A549 (cell line): Measurements from ENCODE around the gene RGS14. TPM values are rescaled to one million over a fixed set of nuclear protein-coding genes. Genes with fewer than 3 reads are reported as not detected.

ENCODE experiments used
- ATAC-seq, 2 experiments: fragments of 200-7000 bp in 1 of 2; fragments of >200 bp in 1 of 2; cut with Nextera tagmentation in 1 of 2; cut with Tn5 transposase in 1 of 2; 3 replicates each; pipeline versions ENCODE4 v1.8.0 to v1.9.1; 2018 to 2020; ENCODE audit warnings: mild to moderate bottlenecking in 1 of 2, moderate library complexity in 1 of 2
- CTCF ChIA-PET: fragments of 300-600 bp; sonication (Branson Sonifier 250); formaldehyde crosslinking; extraction: SDS; loops from one replicate; lab custom pipeline; 2021; ENCODE audit warnings: antibody characterized with exemption, inconsistent platforms; lab: Yijun Ruan, JAX
- POLR2A ChIA-PET: fragments of 350-600 bp; formaldehyde crosslinking; extraction: SDS; loops from one replicate; lab custom pipeline; 2021; ENCODE audit warnings: antibody characterized with exemption, inconsistent platforms; lab: Yijun Ruan, JAX
- DNase-seq, 2 experiments: peaks; one replicate each; pipeline versions ENCODE4 v3.0.0 to v3.0.0-alpha.2; 2011 to 2016; ENCODE audit warnings: low read depth in 1 of 2, low spot score in 1 of 2
- FAIRE-seq: peaks from 2 replicates; lab custom pipeline; 2011; peaks lifted over from hg19 to GRCh38; lab: Jason Lieb, UNC
- H3K27ac ChIP-seq, 2 experiments: fragments of >200 bp; sonication (Bioruptor Twin); formaldehyde crosslinking; 3 replicates each; pipeline ENCODE4 v1.5.1; 2016 to 2017
- H3K4me1 ChIP-seq: fragments of >200 bp; sonication (Bioruptor Twin); formaldehyde crosslinking; 3 replicates; pipeline ENCODE4 v1.6.1; 2016
- H3K4me2 ChIP-seq: fragments of >200 bp; sonication (Bioruptor Twin); formaldehyde crosslinking; 3 replicates; pipeline ENCODE4 v1.6.1; 2016
- H3K4me3 ChIP-seq: fragments of >200 bp; sonication (Bioruptor Twin); formaldehyde crosslinking; 3 replicates; pipeline ENCODE4 v1.5.1; 2016
- H3K9me3 ChIP-seq: fragments of >200 bp; sonication (Bioruptor Twin); formaldehyde crosslinking; 3 replicates; pipeline ENCODE4 v1.6.1; 2016
- CBX2 ChIP-seq: fragments of 200-600 bp; sonication (generic); IDR thresholded peaks from 2 replicates; pipeline ENCODE4 v1.6.1; 2016; ENCODE audit warnings: low read depth, mild to moderate bottlenecking, borderline replicate concordance
- CBX8 ChIP-seq: fragments of 200-600 bp; sonication (generic); IDR thresholded peaks from 2 replicates; pipeline ENCODE4 v1.6.1; 2016
- CHD4 ChIP-seq: fragments of 200-600 bp; sonication (generic); IDR thresholded peaks from 2 replicates; pipeline ENCODE4 v1.6.1; 2016; ENCODE audit warnings: antibody characterized with exemption, mild to moderate bottlenecking, borderline replicate concordance
- EHMT2 ChIP-seq: fragments of 200-600 bp; sonication (generic); IDR thresholded peaks from 2 replicates; pipeline ENCODE4 v1.6.1; 2016; ENCODE audit warnings: antibody characterized with exemption, low read depth, mild to moderate bottlenecking, moderate library complexity
- ELK1 ChIP-seq: fragments of 150-350 bp; IDR thresholded peaks from 2 replicates; pipeline ENCODE4 v1.6.1; 2014; ENCODE audit warnings: low read depth, mild to moderate bottlenecking, low read length
- FOSB ChIP-seq: fragments of 250-450 bp; sonication (Bioruptor Pico); IDR thresholded peaks from 2 replicates; pipeline ENCODE4 v1.5.0; 2020; ENCODE audit warnings: mild to moderate bottlenecking, moderate library complexity
- FOXS1 ChIP-seq: fragments of 250-450 bp; sonication (Bioruptor Pico); IDR thresholded peaks from 2 replicates; pipeline ENCODE4 v1.5.0; 2020; ENCODE audit warnings: mild to moderate bottlenecking, moderate library complexity
- HDAC2 ChIP-seq: fragments of 200-600 bp; sonication (generic); IDR thresholded peaks from 2 replicates; pipeline ENCODE4 v1.6.1; 2016
- HEYL ChIP-seq: fragments of 250-450 bp; sonication (Bioruptor Pico); IDR thresholded peaks from 2 replicates; pipeline ENCODE4 v1.8.0; 2021; ENCODE audit warnings: mild to moderate bottlenecking, moderate library complexity
- HOXA7 ChIP-seq: fragments of 250-450 bp; sonication (Bioruptor Pico); IDR thresholded peaks from 2 replicates; pipeline ENCODE4 v1.5.0; 2020; ENCODE audit warnings: mild to moderate bottlenecking, moderate library complexity
- JUN ChIP-seq, 2 experiments: fragments of >200 bp; sonication (Bioruptor Twin); formaldehyde crosslinking; IDR thresholded peaks; 2 replicates in 1 of 2; 3 replicates in 1 of 2; pipeline ENCODE4 v1.6.1; 2016 to 2017
- JUNB ChIP-seq: fragments of >200 bp; sonication (Bioruptor Twin); formaldehyde crosslinking; IDR thresholded peaks from 2 replicates; pipeline ENCODE4 v1.6.1; 2016
- KDM1A ChIP-seq: fragments of 200-600 bp; sonication (generic); IDR thresholded peaks from 2 replicates; pipeline ENCODE4 v1.6.1; 2016; ENCODE audit warnings: low read depth, mild to moderate bottlenecking
- KDM5A ChIP-seq: fragments of 200-600 bp; sonication (generic); IDR thresholded peaks from 2 replicates; pipeline ENCODE4 v1.6.1; 2016; ENCODE audit warnings: antibody characterized with exemption, mild to moderate bottlenecking
- POLR2A ChIP-seq: IDR thresholded peaks from 2 replicates; pipeline ENCODE4 v1.6.1; 2012; ENCODE audit warnings: mild to moderate bottlenecking, low read length
- POLR2AphosphoS2 ChIP-seq: conservative IDR thresholded peaks from 2 replicates; pipeline ENCODE4 v1.6.1; 2012; ENCODE audit warnings: low read length, improper control_type of control experiment, inconsistent platforms
- SMC3 ChIP-seq: fragments of >200 bp; sonication (Bioruptor Twin); formaldehyde crosslinking; IDR thresholded peaks from 3 replicates; pipeline ENCODE4 v1.6.1; 2018; ENCODE audit warnings: inconsistent platforms
- SREBF2 ChIP-seq: fragments of 450-650 bp; IDR thresholded peaks from 2 replicates; pipeline ENCODE4 v1.6.1; 2014; ENCODE audit warnings: mild to moderate bottlenecking, moderate library complexity
- TP53 ChIP-seq: fragments of 250-450 bp; sonication (Bioruptor Pico); IDR thresholded peaks from 2 replicates; pipeline ENCODE4 v1.5.0; 2021; ENCODE audit warnings: mild to moderate bottlenecking, moderate library complexity
- ZC3H11A ChIP-seq: fragments of 450-650 bp; IDR thresholded peaks from 2 replicates; pipeline ENCODE4 v1.6.1; 2014; ENCODE audit warnings: antibody characterized with exemption, mild to moderate bottlenecking
- ZNF302 ChIP-seq: fragments of 250-450 bp; sonication (Bioruptor Pico); IDR thresholded peaks from 2 replicates; pipeline ENCODE4 v1.9.0; 2021; ENCODE audit warnings: inconsistent platforms, mild to moderate bottlenecking, moderate library complexity
- WGBS: methylation state at CpG from one replicate; pipeline ENCODE4 v1.1.6; 2017; ENCODE audit errors: missing lambda C conversion rate; 5-methylcytosine and 5-hydroxymethylcytosine counted together
- polyA plus RNA-seq, 4 experiments: library from polyadenylated mRNA; depleted of rRNA in 3 of 4; stranded (reverse); fragments of >200 nt; fragmentation: RNase III in 1 of 4; extraction: RNeasy Plus Mini Kit Qiagen cat#74134 plus additional on column Dnase treatment in 1 of 4; gene quantifications; 2 replicates in 3 of 4; 3 replicates in 1 of 4; pipeline ENCODE4 v1.2.3, GENCODE V29; 2011 to 2017
- TF ChIP-seq, protein P1 (sequence below): fragments of >200 bp; sonication (Bioruptor Twin); formaldehyde crosslinking; IDR thresholded peaks from 3 replicates; pipeline ENCODE4 v1.6.1; 2016
- TF ChIP-seq, protein P2 (sequence below): fragments of 200-600 bp; sonication (generic); IDR thresholded peaks from 2 replicates; pipeline ENCODE4 v1.6.1; 2016; ENCODE audit warnings: antibody characterized with exemption, mild to moderate bottlenecking, moderate library complexity

RGS14 gene
- polyA plus RNA-seq, 2 of the 4 experiments (the other 2 are of a cell fraction): 3.9 to 8.4 TPM

- no peak for FAIRE-seq
- Histone ChIP-seq H3K9me3 (no peaks in the 10 kb centered on the region), H3K4me2 (no peak overlapping the region), H3K4me1 (peaks cover 18% of the 10 kb centered on the region), H3K27ac (no peak overlapping the region), H3K4me3 (no peak overlapping the region)
- DNase-seq: no peak
- POLR2A ChIA-PET: interaction anchor here (1.0 kb wide), 1 partner anchor 15 kb away, joined by 5 read pairs; no protein-coding TSS in a partner anchor
- no peak for TF ChIP-seq HEYL
- TF ChIP-seq ELK1: no peak
- TF ChIP-seq ZNF302 (CRISPR knock-in tag): no peak
- no peak for TF ChIP-seq FOSB
- no peak for TF ChIP-seq TP53
- TF ChIP-seq, protein P1, sequence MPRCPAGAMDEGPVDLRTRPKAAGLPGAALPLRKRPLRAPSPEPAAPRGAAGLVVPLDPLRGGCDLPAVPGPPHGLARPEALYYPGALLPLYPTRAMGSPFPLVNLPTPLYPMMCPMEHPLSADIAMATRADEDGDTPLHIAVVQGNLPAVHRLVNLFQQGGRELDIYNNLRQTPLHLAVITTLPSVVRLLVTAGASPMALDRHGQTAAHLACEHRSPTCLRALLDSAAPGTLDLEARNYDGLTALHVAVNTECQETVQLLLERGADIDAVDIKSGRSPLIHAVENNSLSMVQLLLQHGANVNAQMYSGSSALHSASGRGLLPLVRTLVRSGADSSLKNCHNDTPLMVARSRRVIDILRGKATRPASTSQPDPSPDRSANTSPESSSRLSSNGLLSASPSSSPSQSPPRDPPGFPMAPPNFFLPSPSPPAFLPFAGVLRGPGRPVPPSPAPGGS: no peak
- TF ChIP-seq SMC3: no peak
- TF ChIP-seq KDM5A: no peak
- TF ChIP-seq FOXS1 (CRISPR knock-in tag): no peak
- no peak for TF ChIP-seq HDAC2
- no peak for TF ChIP-seq CHD4
- no peak for TF ChIP-seq ZC3H11A
- TF ChIP-seq KDM1A: no peak
- TF ChIP-seq POLR2AphosphoS2: no peak
- no peak for TF ChIP-seq JUNB
- no peak for TF ChIP-seq SREBF2
- no peak for TF ChIP-seq CBX2
- TF ChIP-seq HOXA7 (CRISPR knock-in tag): no peak
- no peak for TF ChIP-seq JUN (IDR thresholded peaks at IDR 0.05)
- TF ChIP-seq, protein P2, sequence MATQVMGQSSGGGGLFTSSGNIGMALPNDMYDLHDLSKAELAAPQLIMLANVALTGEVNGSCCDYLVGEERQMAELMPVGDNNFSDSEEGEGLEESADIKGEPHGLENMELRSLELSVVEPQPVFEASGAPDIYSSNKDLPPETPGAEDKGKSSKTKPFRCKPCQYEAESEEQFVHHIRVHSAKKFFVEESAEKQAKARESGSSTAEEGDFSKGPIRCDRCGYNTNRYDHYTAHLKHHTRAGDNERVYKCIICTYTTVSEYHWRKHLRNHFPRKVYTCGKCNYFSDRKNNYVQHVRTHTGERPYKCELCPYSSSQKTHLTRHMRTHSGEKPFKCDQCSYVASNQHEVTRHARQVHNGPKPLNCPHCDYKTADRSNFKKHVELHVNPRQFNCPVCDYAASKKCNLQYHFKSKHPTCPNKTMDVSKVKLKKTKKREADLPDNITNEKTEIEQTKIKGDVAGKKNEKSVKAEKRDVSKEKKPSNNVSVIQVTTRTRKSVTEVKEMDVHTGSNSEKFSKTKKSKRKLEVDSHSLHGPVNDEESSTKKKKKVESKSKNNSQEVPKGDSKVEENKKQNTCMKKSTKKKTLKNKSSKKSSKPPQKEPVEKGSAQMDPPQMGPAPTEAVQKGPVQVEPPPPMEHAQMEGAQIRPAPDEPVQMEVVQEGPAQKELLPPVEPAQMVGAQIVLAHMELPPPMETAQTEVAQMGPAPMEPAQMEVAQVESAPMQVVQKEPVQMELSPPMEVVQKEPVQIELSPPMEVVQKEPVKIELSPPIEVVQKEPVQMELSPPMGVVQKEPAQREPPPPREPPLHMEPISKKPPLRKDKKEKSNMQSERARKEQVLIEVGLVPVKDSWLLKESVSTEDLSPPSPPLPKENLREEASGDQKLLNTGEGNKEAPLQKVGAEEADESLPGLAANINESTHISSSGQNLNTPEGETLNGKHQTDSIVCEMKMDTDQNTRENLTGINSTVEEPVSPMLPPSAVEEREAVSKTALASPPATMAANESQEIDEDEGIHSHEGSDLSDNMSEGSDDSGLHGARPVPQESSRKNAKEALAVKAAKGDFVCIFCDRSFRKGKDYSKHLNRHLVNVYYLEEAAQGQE: no peak
- WGBS: 70% methylated on average over 7 of the region's 11 CpGs
- no peak for ATAC-seq
- CTCF ChIA-PET: interaction anchor here (0.6 to 43.1 kb wide), 4 partner anchors 6 to 226 kb away, joined by 3 to 1107 read pairs (median 733); partner anchors contain the start of genes F12, PFN3, PRR7 and SLC34A1
These were observed 28.0 kb downstream of the RGS14 start for GRCh38 chr5:177385720-177386119.

DNA sequence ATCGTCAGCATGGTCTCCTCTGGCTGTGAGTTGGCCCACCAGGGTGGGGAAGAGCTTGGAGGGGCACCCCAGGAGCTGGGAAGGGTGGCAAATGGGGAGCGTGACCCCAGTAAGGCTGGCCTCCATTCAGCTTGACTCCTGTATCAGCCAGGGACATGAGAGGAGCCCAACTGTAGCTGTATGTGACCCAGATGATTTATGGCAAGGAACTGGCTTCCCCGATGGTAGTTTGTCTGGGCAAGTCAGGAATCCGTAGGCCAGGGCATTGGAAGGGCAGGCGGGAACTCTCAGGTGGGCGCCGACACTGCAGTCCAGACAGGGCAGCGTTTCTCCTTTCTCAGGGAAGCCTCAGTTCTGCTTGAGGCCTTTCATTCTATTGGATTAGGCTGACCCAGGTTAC, 28.8 kb downstream of the RGS14 start:
- TF ChIP-seq, protein P2: no peak
- no peak for TF ChIP-seq POLR2A
- no peak for TF ChIP-seq CBX8
- no peak for TF ChIP-seq EHMT2
- Histone ChIP-seq H3K4me1 (peaks cover 18% of the 10 kb centered on the region), H3K27ac (no peak overlapping the region), H3K9me3 (no peaks in the 10 kb centered on the region), H3K4me3 (no peak overlapping the region), H3K4me2 (no peak overlapping the region)
- POLR2A ChIA-PET: no interaction called here
- CTCF ChIA-PET: interaction anchor here (0.7 to 43.1 kb wide), 5 partner anchors 7 to 67 kb away, joined by 3 to 1107 read pairs (median 359); partner anchors contain the start of genes F12, PFN3, PRR7 and SLC34A1
- no peak for ATAC-seq
- FAIRE-seq: no peak
- 88% methylated on average over 8 of the region's 8 CpGs for WGBS
- DNase-seq: no peak
